ENCODE results near the gene WASL. TPM values are rescaled to one million over a fixed set of nuclear protein-coding genes. Genes with fewer than 3 reads are reported as not detected.
A peak's percentile ranks its signal among the peaks of the same experiment; 100 is the strongest.

WASL gene
- total RNA-seq, 1 experiment from 2014 or later, result 39.3 TPM

DNA sequence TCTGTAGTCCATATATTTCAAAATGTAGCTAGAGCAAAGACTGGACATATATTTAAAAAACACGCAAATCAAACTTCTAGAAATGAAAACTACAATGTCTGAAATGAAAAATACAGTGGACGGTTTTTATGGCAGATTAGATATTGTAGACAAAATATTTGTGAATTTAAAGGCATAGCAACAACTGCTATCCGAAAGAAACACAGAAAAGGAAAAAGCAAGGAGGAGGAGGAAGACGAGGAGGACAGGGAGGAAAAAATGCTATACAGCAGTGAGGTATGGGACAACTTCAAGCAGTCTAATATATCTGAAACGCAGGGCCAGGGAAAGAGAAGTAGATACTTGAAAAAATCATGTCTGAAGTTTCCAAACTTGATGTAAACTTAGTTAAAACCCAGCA lies 13.3 kb downstream of the WASL start:
- no peak for DNase-seq
- Histone ChIP-seq H3K14ac (ENCODE audit: insufficient read depth, low read length) (no peak overlapping the region), H4K5ac (ENCODE audit: insufficient read length, low read depth, low read length) (no peak overlapping the region), H2AK5ac (ENCODE audit: insufficient read length, low read length) (no peak overlapping the region), H3K18ac (ENCODE audit: insufficient read length, low read depth, low read length) (no peak overlapping the region), H3K9me3 (ENCODE audit: control insufficient read depth, low read depth, low read length) (no peaks in the 10 kb centered on the region), H4K91ac (ENCODE audit: insufficient read length, low read depth, low read length) (no peak overlapping the region), H3K56ac (ENCODE audit: insufficient read length, low read depth, low read length) (no peak overlapping the region), H4K20me1 (ENCODE audit: control insufficient read depth, insufficient read depth, insufficient read length) (no peaks in the 10 kb centered on the region), H4K8ac (replicated peaks; ENCODE audit: insufficient read length, low read depth, low read length) (no peak overlapping the region), H3K23me2 (ENCODE audit: insufficient read length, low read depth, low read length, poor library complexity, severe bottlenecking) (no peaks in the 10 kb centered on the region), H3K27me3 (ENCODE audit: insufficient read depth, low read length) (no peaks in the 10 kb centered on the region), H3K27ac (ENCODE audit: insufficient read length, low read depth, low read length) (no peak overlapping the region), H2AFZ (ENCODE audit: low read length) (no peak overlapping the region), H3K4me2 (ENCODE audit: insufficient read depth, insufficient read length, low read length) (no peak overlapping the region), H3T11ph (ENCODE audit: low read length) (no peak overlapping the region), H3K79me1 (ENCODE audit: insufficient read depth, low read depth, low read length, poor library complexity, severe bottlenecking) (no peaks in the 10 kb centered on the region), H3K23ac (ENCODE audit: insufficient read length, low read depth, low read length) (no peak overlapping the region), H3K79me2 (ENCODE audit: insufficient read depth, low read length) (peaks cover 37% of the 10 kb centered on the region; the same call in 1 of the 2 replicates), H2BK20ac (ENCODE audit: low read depth, low read length, poor library complexity, severe bottlenecking) (no peak overlapping the region), H2BK15ac (ENCODE audit: low read depth, low read length) (no peak overlapping the region), H2BK12ac (ENCODE audit: insufficient read length, low read depth, low read length) (no peak overlapping the region), H2BK5ac (ENCODE audit: insufficient read length, low read length) (no peak overlapping the region), H2BK120ac (ENCODE audit: low read depth, low read length, poor library complexity, severe bottlenecking) (no peak overlapping the region), H3K9ac (ENCODE audit: extremely low read depth, insufficient read length, low read length) (no peak overlapping the region), H3K4ac (ENCODE audit: low read depth, low read length) (no peak overlapping the region), H3K4me1 (ENCODE audit: insufficient read depth, low read length) (no peaks in the 10 kb centered on the region)
- no CpG with 5 or more reads among the region's 5 CpGs for WGBS (ENCODE audit: extremely low coverage, insufficient read length, low lambda C conversion rate)
- TF ChIP-seq, protein P1, sequence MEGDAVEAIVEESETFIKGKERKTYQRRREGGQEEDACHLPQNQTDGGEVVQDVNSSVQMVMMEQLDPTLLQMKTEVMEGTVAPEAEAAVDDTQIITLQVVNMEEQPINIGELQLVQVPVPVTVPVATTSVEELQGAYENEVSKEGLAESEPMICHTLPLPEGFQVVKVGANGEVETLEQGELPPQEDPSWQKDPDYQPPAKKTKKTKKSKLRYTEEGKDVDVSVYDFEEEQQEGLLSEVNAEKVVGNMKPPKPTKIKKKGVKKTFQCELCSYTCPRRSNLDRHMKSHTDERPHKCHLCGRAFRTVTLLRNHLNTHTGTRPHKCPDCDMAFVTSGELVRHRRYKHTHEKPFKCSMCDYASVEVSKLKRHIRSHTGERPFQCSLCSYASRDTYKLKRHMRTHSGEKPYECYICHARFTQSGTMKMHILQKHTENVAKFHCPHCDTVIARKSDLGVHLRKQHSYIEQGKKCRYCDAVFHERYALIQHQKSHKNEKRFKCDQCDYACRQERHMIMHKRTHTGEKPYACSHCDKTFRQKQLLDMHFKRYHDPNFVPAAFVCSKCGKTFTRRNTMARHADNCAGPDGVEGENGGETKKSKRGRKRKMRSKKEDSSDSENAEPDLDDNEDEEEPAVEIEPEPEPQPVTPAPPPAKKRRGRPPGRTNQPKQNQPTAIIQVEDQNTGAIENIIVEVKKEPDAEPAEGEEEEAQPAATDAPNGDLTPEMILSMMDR (conservative IDR thresholded peaks at IDR 0.05), result no peak
- H3K9me3 Mint-ChIP-seq, result peaks cover 0 to 2% of the 10 kb centered on the region in 2 experiments; a peak in 2 of 5 replicates
- H3K4me3 Mint-ChIP-seq, result no peak overlapping the region
- H3K27ac Mint-ChIP-seq, result peak overlapping the region in 1 of 3 experiments; percentile 89; a peak in 1 of 7 replicates
- H3K4me1 Mint-ChIP-seq, result peaks cover 10 to 14% of the 10 kb centered on the region in 2 experiments; a peak in 2 of 4 replicates
- no peaks in the 10 kb centered on the region for H3K27me3 Mint-ChIP-seq (ENCODE audit: low read depth)
- peaks cover 4 to 23% (median 11%) of the 10 kb centered on the region in 3 experiments; a peak in 5 of 7 replicates for H3K36me3 Mint-ChIP-seq (ENCODE audit: insufficient read depth in 1 of 3, low read depth in 3 of 3)
